GM12892 (cell line): ENCODE results near the gene MTMR10.

ENCODE experiments used
- POLR2A ChIP-seq: IDR thresholded peaks from 2 replicates; pipeline ENCODE4 v1.6.1; 2011; ENCODE audit warnings: low read depth, low read length, control low read depth
- POLR2AphosphoS5 ChIP-seq: IDR thresholded peaks from 2 replicates; pipeline ENCODE4 v1.6.1; 2011; ENCODE audit warnings: low read depth, low read length, control low read depth

DNA sequence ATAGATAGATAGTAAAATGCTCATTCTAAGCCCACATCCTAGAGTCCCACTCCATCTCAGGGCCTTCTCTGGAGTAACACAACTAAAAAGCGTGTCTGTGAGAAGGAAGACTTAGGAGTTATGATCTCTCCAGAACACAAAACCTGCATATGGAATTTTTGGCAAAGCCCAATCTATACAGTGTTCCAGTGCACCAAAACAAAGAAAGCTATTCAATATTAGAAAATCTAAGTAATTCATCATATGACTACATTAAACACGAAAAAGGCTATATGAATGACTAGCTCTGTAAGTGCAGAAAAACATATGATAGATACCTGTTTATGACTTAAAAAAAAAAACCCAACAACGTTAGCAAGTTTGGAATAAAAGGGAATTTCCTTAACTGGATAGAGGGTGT, 27.7 kb downstream of the MTMR10 start:
- TF ChIP-seq POLR2AphosphoS5 (no peak), POLR2A (no peak)
